22Rv1 (cell line): ENCODE measurements around the gene NTN1.

Source experiments
- CTCF ChIP-seq: fragments of 450-650 bp; IDR thresholded peaks from 2 replicates; pipeline ENCODE4 v1.5.1; 2017; ENCODE audit warnings: mild to moderate bottlenecking
- ZFX ChIP-seq: fragments of 450-650 bp; IDR thresholded peaks from 2 replicates; pipeline ENCODE4 v1.6.1; 2017; ENCODE audit warnings: antibody characterized with exemption, borderline replicate concordance

- TF ChIP-seq CTCF, result no peak
- no peak for TF ChIP-seq ZFX
Observed at GRCh38 chr17:9287306-9287705, 266.0 kb downstream of the NTN1 start.
